GM23248 (cell line): ENCODE results near the gene BRAT1. TPM values are rescaled to one million over a fixed set of nuclear protein-coding genes. Genes with fewer than 3 reads are reported as not detected.

ENCODE experiments used
- DNase-seq: peaks from one replicate; pipeline ENCODE4 v3.0.0-alpha.2; 2015
- H2AFZ ChIP-seq: fragments of 200-600 bp; sonication (generic); 2 replicates; pipeline ENCODE4 v1.6.1; 2016; ENCODE audit warnings: antibody characterized with exemption
- H3F3A ChIP-seq: fragments of 200-600 bp; sonication (generic); 2 replicates; pipeline ENCODE4 v1.6.1; 2016; ENCODE audit warnings: mild to moderate bottlenecking, antibody characterized with exemption, mixed run types; ENCODE audit not compliant: insufficient read depth
- H3K27ac ChIP-seq: fragments of 200-600 bp; sonication (generic); 2 replicates; pipeline ENCODE4 v1.5.1; 2016; ENCODE audit warnings: mild to moderate bottlenecking
- H3K27me3 ChIP-seq: fragments of 200-600 bp; sonication (generic); replicated peaks from 2 replicates; pipeline ENCODE4 v1.6.1; 2016; ENCODE audit warnings: mild to moderate bottlenecking; ENCODE audit not compliant: insufficient read depth
- H3K36me3 ChIP-seq: fragments of 200-600 bp; sonication (generic); 2 replicates; pipeline ENCODE4 v1.6.1; 2016; ENCODE audit warnings: low read depth, mild to moderate bottlenecking
- H3K4me1 ChIP-seq: fragments of 200-600 bp; sonication (generic); 2 replicates; pipeline ENCODE4 v1.6.1; 2016; ENCODE audit warnings: mild to moderate bottlenecking; ENCODE audit not compliant: insufficient read depth
- H3K4me2 ChIP-seq: fragments of 200-600 bp; sonication (generic); one replicate; pipeline ENCODE4 v1.6.1; 2016; ENCODE audit warnings: mild to moderate bottlenecking; ENCODE audit not compliant: unreplicated experiment
- H3K4me3 ChIP-seq: fragments of 200-600 bp; sonication (generic); 2 replicates; pipeline ENCODE4 v1.5.1; 2016; ENCODE audit warnings: mild to moderate bottlenecking
- H3K79me2 ChIP-seq: fragments of 200-600 bp; sonication (generic); 2 replicates; pipeline ENCODE4 v1.6.1; 2016; ENCODE audit warnings: mild to moderate bottlenecking; ENCODE audit not compliant: insufficient read depth
- H3K9ac ChIP-seq: fragments of 200-600 bp; sonication (generic); 2 replicates; pipeline ENCODE4 v1.6.1; 2016; ENCODE audit warnings: mild to moderate bottlenecking
- H3K9me2 ChIP-seq: fragments of 200-600 bp; sonication (generic); 2 replicates; pipeline ENCODE4 v1.6.1; 2016; ENCODE audit warnings: mixed run types, mild to moderate bottlenecking, moderate library complexity; ENCODE audit not compliant: insufficient read depth
- H3K9me3 ChIP-seq: fragments of 200-600 bp; sonication (generic); one replicate; pipeline ENCODE4 v1.6.1; 2017; ENCODE audit warnings: low read depth
- H4K20me1 ChIP-seq: fragments of 200-600 bp; sonication (generic); 2 replicates; pipeline ENCODE4 v1.6.0; 2016; ENCODE audit not compliant: insufficient read depth
- EZH2 ChIP-seq: fragments of 200-600 bp; sonication (generic); IDR thresholded peaks from 2 replicates; pipeline ENCODE4 v1.6.1; 2018; ENCODE audit warnings: antibody characterized with exemption, mild to moderate bottlenecking; ENCODE audit not compliant: insufficient read depth, poor library complexity, severe bottlenecking
- EZH2phosphoT487 ChIP-seq: fragments of 200-600 bp; sonication (generic); IDR thresholded peaks from 2 replicates; pipeline ENCODE4 v1.6.1; 2018; ENCODE audit warnings: antibody characterized with exemption, moderate library complexity, mild to moderate bottlenecking, low read depth; ENCODE audit not compliant: insufficient read depth
- WGBS, 2 experiments: methylation state at CpG; one replicate each; pipeline ENCODE4 v1.1.6; 2015 to 2017; ENCODE audit warnings: low lambda C conversion rate in 2 of 2, low coverage in 1 of 2; ENCODE audit errors: missing lambda C conversion rate in 2 of 2; 5-methylcytosine and 5-hydroxymethylcytosine counted together
- in situ Hi-C: fragments of 300-500 bp; cut with MboI; formaldehyde crosslinking; loops from 2 replicates; pipeline ENCODE4 v1.15.0; 2020
- polyA plus RNA-seq: library from polyadenylated mRNA; unstranded; fragments of >200 nt; fragmentation: Nextera tagmentation; extraction: Ambion mirVana; gene quantifications from 2 replicates; pipeline ENCODE4 v1.2.1, GENCODE V29; 2016
- total RNA-seq: library from RNA; depleted of rRNA; stranded (reverse); fragments of >200 nt; shearing (Covaris generic); gene quantifications from 2 replicates; pipeline ENCODE4 v1.2.3, GENCODE V29; 2014

The BRAT1 gene
- total and polyA plus RNA-seq, 2 experiments from 2014 or later, result 28.6 to 39.7 TPM

DNA sequence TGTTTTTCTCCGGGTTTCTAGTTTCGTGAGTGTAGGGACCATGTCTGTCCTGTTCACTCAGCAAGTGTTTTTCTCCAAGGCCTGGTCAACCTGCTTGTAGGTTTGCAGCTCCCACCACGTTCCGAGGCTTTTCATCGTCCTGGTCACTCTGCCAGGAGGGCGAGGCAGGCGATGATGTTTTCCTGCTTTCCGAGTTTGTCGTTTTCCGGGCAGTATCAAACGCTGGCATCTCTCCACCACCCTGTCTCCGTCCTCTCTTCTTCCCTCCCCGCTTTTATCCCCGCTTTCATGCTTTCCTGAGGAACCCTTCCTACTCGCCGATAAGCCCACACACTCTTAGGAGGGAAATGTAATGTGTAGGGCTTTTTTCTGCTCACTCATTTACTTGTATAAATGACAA lies 14.7 kb upstream of the BRAT1 start:
- Histone ChIP-seq H3K79me2 (peaks cover 13% of the 10 kb centered on the region), H3F3A (no peaks in the 10 kb centered on the region), H3K27me3 (no peaks in the 10 kb centered on the region), H3K9me3 (no peaks in the 10 kb centered on the region), H3K4me2 (no peak overlapping the region), H3K9ac (no peak overlapping the region), H3K4me1 (no peaks in the 10 kb centered on the region), H4K20me1 (no peaks in the 10 kb centered on the region), H3K4me3 (no peak overlapping the region), H2AFZ (no peak overlapping the region), H3K9me2 (no peaks in the 10 kb centered on the region), H3K27ac (no peak overlapping the region), H3K36me3 (0 out of 2 replicates have a peak, but pooled peaks cover 4% of the 10 kb centered on the region)
- DNase-seq, result no peak
- TF ChIP-seq EZH2, result no peak
- TF ChIP-seq EZH2phosphoT487, result no peak
- in situ Hi-C loops, result no loop called here
- 90 to 92% methylated on average over 16 of the region's 16 CpGs for WGBS, 2 experiments

DNA sequence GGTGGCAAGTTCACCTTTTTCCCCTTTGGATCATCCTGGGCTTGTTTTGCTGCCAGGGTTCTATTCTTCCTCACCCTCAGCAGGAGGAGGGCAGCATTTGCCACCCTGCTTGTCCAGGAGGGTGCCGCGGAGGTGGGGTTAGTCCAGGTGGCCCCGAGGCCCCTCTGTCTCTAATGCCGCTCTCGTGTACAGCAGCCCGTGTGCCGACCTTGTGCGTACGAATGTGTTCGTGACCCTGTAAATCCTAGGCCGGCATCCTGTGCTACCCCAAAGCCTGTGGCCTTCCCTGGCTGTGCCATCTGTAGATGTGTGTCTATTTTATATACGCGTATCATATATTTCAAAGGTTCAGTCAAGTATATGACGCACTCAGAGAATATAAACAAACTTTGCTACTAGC lies 14.1 kb upstream of the BRAT1 start:
- H3K4me3 ChIP-seq, result no peak overlapping the region
- H2AFZ ChIP-seq, result no peak overlapping the region
- no peak for DNase-seq
- no peaks in the 10 kb centered on the region for H3K27me3 ChIP-seq
- in situ Hi-C loops, result no loop called here
- no peaks in the 10 kb centered on the region for H3K9me3 ChIP-seq
- peaks cover 17% of the 10 kb centered on the region for H3K79me2 ChIP-seq
- no peak overlapping the region for H3K27ac ChIP-seq
- no peaks in the 10 kb centered on the region for H3K9me2 ChIP-seq
- WGBS, 2 experiments, result 100% methylated on average over 14 of the region's 14 CpGs
- no peak overlapping the region for H3K9ac ChIP-seq
- H3F3A ChIP-seq, result no peaks in the 10 kb centered on the region
- no peak overlapping the region for H3K4me2 ChIP-seq
- TF ChIP-seq EZH2phosphoT487, result no peak
- no peak for TF ChIP-seq EZH2
- no peaks in the 10 kb centered on the region for H4K20me1 ChIP-seq
- no peaks in the 10 kb centered on the region for H3K4me1 ChIP-seq
- 0 out of 2 replicates have a peak, but pooled peaks cover 4% of the 10 kb centered on the region for H3K36me3 ChIP-seq

DNA sequence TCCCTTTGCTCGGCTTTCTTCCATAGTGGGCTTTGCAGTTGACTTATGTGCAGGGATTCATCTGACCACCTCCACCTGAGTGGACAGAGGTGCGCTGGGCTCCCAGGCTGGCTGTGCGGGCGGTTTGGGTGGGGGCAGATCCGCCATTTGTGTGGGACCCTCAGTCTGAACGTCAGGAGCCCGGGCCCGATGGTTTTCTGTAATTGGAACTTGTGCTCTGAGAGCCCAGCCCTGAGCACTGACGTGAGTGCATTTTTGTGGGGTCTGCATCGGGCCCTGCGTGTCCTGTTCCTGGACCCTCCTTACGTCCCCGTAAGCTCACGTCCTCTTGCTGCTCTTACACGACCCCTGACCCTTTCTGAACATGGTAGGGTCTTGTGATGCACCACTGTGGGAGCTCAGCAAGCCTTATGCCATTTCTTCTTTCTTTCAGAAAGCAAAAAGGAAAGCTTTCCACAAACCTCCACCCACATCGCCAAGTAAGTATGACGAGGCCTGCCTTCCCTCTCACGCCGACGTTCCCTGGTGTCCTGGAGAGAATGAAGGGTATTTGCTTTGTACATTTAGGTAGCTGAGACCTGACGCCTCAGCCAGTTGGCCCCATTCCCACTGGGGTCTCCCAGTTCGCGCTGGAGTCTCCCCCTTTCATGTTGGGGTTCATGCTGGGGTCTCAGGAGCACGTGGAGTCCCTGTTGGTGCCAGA lies 13.3 kb upstream of the BRAT1 start:
- H3K27me3 ChIP-seq, result no peaks in the 10 kb centered on the region
- H3F3A ChIP-seq, result no peaks in the 10 kb centered on the region
- H3K9ac ChIP-seq, result no peak overlapping the region
- H3K4me3 ChIP-seq, result no peak overlapping the region
- H2AFZ ChIP-seq, result no peak overlapping the region
- H3K9me2 ChIP-seq, result no peaks in the 10 kb centered on the region
- no peak for TF ChIP-seq EZH2
- TF ChIP-seq EZH2phosphoT487, result no peak
- H3K36me3 ChIP-seq, result 0 out of 2 replicates have a peak, but pooled peaks cover 4% of the 10 kb centered on the region
- in situ Hi-C loops, result no loop called here
- H3K79me2 ChIP-seq, result peaks cover 24% of the 10 kb centered on the region
- H3K27ac ChIP-seq, result no peak overlapping the region
- H3K4me1 ChIP-seq, result no peaks in the 10 kb centered on the region
- H3K9me3 ChIP-seq, result no peaks in the 10 kb centered on the region
- WGBS, 2 experiments, result 87 to 89% methylated on average over 24 of the region's 24 CpGs
- no peak overlapping the region for H3K4me2 ChIP-seq
- no peak for DNase-seq
- H4K20me1 ChIP-seq, result no peaks in the 10 kb centered on the region

DNA sequence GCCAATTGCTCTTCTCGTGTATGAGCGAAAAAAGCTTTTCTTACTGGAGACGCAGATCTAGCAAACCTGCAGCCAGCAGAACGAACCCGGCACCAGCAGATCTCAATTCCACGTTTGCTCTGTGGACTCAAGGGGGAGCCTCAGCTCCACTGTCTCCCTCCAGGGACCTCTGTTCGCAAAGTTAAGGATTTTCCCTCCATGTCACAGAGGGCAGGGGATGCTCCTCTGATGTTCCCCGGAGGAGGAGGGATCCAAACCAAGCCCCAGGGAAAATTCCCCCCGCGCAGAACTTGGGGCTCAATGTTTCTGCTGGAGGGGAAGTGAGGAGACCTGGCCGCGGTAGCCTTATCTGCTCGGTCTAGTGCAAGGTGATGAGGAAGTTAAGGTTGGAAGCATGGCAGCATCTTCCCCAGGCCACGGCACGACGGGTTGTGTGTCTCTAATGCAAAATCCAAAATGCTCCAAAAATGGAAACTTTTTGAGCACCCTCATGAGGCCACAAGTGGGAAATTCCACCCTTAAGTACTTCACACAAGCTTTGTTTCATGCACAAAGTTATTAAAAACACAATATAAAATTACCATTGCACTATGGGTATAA lies 12.5 kb upstream of the BRAT1 start:
- Histone ChIP-seq H3K4me3 (no peak overlapping the region), H4K20me1 (no peaks in the 10 kb centered on the region), H3K4me2 (no peak overlapping the region), H3K9me2 (no peaks in the 10 kb centered on the region), H3K36me3 (no peaks in the 10 kb centered on the region), H3K9ac (no peak overlapping the region), H2AFZ (no peak overlapping the region), H3K79me2 (peaks cover 33% of the 10 kb centered on the region), H3K9me3 (no peaks in the 10 kb centered on the region), H3K27me3 (no peaks in the 10 kb centered on the region), H3K4me1 (no peaks in the 10 kb centered on the region), H3F3A (no peaks in the 10 kb centered on the region), H3K27ac (no peak overlapping the region)
- no peak for TF ChIP-seq EZH2phosphoT487
- TF ChIP-seq EZH2, result no peak
- peak; percentile 44 for DNase-seq
- in situ Hi-C loops, result no loop called here
- 63 to 70% methylated on average over 15 to 16 of the region's 16 CpGs for WGBS, 2 experiments
